ENCODE results near the gene BCAN.

DNA sequence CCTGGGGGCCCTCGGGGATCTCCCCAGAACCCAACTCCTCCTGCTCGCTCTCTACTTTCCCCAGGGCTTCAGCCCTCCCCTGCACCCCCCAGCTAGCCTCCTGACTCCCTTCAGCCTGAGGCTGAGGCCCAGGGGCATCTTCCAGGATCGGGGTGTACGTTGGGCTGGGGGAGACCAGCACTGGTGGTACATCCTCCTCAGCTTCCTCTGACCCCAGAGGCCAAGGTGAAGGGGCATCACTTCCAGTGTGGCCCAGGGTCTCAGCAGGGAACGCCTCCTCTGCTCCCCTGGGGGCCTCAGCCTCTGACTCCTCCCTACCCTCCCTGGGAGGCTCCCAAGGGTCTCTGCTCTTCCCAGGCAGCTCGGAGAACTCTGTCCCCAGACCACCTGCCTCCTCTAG, 28.4 kb downstream of the BCAN start:
- TF ChIP-seq, protein P1, sequence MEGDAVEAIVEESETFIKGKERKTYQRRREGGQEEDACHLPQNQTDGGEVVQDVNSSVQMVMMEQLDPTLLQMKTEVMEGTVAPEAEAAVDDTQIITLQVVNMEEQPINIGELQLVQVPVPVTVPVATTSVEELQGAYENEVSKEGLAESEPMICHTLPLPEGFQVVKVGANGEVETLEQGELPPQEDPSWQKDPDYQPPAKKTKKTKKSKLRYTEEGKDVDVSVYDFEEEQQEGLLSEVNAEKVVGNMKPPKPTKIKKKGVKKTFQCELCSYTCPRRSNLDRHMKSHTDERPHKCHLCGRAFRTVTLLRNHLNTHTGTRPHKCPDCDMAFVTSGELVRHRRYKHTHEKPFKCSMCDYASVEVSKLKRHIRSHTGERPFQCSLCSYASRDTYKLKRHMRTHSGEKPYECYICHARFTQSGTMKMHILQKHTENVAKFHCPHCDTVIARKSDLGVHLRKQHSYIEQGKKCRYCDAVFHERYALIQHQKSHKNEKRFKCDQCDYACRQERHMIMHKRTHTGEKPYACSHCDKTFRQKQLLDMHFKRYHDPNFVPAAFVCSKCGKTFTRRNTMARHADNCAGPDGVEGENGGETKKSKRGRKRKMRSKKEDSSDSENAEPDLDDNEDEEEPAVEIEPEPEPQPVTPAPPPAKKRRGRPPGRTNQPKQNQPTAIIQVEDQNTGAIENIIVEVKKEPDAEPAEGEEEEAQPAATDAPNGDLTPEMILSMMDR (IDR thresholded peaks at IDR 0.05), result no peak
- TF ChIP-seq POLR2A (IDR thresholded peaks at IDR 0.05), result no peak

Data from lower leg skin (tissue), 3 donors.